ENCODE measurements around the gene SPAG9.

- no peak for TF ChIP-seq CTCF (IDR thresholded peaks at IDR 0.05 in 8 of 11, conservative IDR thresholded peaks at IDR 0.05 in 3 of 11)
- TF ChIP-seq POLR2A (IDR thresholded peaks at IDR 0.05) = no peak
Observed at GRCh38 chr17:51103451-51103850, 17.2 kb downstream of the SPAG9 start.
